Mucosa of descending colon (tissue), 3 donors: Measurements from ENCODE around the gene SLC25A17. TPM values are rescaled to one million over a fixed set of nuclear protein-coding genes. Genes with fewer than 3 reads are reported as not detected.
"Not testable (repeated sequence)": the region's sequence is repeated elsewhere in the genome, so short reads cannot be mapped to it uniquely, and the experiment has no call there.

Experiments
- ATAC-seq: fragments of 200-7000 bp; cut with Tn5 transposase; one replicate; pipeline ENCODE4 v1.9.1; 2020; ENCODE audit warnings: mild to moderate bottlenecking, moderate library complexity
- DNase-seq, 3 donors: peaks; one replicate each; pipeline ENCODE4 v3.0.0-alpha.2; 2020
- H3K36me3 ChIP-seq: fragments of 200-600 bp; one replicate; pipeline ENCODE4 v1.8.0; 2021; ENCODE audit warnings: low read depth, mild to moderate bottlenecking
- H3K4me1 ChIP-seq: fragments of 200-600 bp; one replicate; pipeline ENCODE4 v1.8.0; 2021; ENCODE audit warnings: low read depth, mild to moderate bottlenecking
- H3K4me3 ChIP-seq: fragments of 200-600 bp; one replicate; pipeline ENCODE4 v1.8.0; 2021; ENCODE audit warnings: mild to moderate bottlenecking
- H3K9me3 ChIP-seq: fragments of 200-600 bp; one replicate; pipeline ENCODE4 v1.8.0; 2021; ENCODE audit warnings: mild to moderate bottlenecking
- intact Hi-C, 2 donors: fragments of 100-400 bp; cut with DNase I in 1 of 2; cut with micrococcal nuclease in 1 of 2; formaldehyde crosslinking; loops; one replicate each; pipeline versions ENCODE4 v1.11.0 to v1.11.1; 2022; cut with DNase I, micrococcal nuclease
- total RNA-seq, 3 donors: library from RNA; stranded (reverse); fragmentation: NEBNext Ultra II Directional in 2 of 3; extraction: Animal tissue kit (Norgen Biotek cat#: 25700) in 2 of 3; gene quantifications; one replicate each; pipeline versions ENCODE4 v1.2.1 to v1.2.4, GENCODE V29; 2021 to 2023
- TF ChIP-seq, protein P1 (sequence below): fragments of 200-600 bp; IDR thresholded peaks from one replicate; pipeline ENCODE4 v1.8.0; 2022; ENCODE audit warnings: antibody characterized with exemption, mild to moderate bottlenecking
- donor health status: DM: no; HTN: no; CAD: no; lungs with moderate emphysema.
- donor health status: DM: no; HTN: no; CAD: no.
- donor health status: DM: no; HTN: yes; CAD: no.

SLC25A17 gene
- total RNA-seq, 3 donors from 2014 or later = 8.7 to 12.1 (median 11.9) TPM

DNA sequence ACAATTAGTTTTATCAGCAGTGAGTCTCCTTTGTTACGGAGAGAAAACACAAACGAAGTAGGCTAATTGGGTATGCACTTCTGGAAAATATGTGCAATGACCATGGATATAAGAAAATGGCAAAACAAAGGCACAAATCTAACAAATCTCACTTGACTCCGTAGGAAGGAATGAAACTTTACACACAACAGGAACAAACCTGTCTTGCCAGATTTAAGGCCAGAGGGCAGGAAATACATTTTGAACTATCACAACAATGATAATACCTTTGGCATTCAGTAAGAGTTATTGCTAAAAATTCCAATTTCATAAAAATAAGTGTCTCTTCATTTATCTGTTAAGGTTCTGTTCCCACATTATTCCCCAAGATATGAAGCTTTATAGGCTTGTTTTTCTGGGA, 36.6 kb downstream of the SLC25A17 start:
- TF ChIP-seq, protein P1, sequence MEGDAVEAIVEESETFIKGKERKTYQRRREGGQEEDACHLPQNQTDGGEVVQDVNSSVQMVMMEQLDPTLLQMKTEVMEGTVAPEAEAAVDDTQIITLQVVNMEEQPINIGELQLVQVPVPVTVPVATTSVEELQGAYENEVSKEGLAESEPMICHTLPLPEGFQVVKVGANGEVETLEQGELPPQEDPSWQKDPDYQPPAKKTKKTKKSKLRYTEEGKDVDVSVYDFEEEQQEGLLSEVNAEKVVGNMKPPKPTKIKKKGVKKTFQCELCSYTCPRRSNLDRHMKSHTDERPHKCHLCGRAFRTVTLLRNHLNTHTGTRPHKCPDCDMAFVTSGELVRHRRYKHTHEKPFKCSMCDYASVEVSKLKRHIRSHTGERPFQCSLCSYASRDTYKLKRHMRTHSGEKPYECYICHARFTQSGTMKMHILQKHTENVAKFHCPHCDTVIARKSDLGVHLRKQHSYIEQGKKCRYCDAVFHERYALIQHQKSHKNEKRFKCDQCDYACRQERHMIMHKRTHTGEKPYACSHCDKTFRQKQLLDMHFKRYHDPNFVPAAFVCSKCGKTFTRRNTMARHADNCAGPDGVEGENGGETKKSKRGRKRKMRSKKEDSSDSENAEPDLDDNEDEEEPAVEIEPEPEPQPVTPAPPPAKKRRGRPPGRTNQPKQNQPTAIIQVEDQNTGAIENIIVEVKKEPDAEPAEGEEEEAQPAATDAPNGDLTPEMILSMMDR = no peak
- Histone ChIP-seq H3K4me1 (no peaks in the 10 kb centered on the region), H3K4me3 (no peak overlapping the region), H3K36me3 (no peaks in the 10 kb centered on the region), H3K9me3 (no peaks in the 10 kb centered on the region)
- DNase-seq = no peak
- intact Hi-C loops = no loop called here
- ATAC-seq = no peak

DNA sequence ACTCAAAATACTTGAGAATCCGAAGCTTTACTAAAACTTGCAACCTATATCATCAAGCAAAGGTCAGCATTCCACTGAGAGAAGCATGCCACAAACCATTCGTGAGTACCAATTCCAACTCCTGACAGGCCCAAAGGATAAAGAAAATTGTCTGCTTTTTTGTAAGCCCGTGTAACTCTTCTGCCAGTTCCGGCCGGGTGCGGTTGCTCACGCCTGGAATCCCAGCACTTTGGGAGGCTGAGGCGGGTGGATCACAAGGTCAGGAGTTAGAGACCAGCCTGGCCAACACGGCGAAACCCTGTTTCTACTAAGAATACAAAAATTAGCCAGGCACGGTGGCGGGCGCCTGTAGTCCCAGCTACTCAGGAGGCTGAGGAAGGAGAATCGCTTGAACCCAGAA, 37.4 kb downstream of the SLC25A17 start:
- H3K4me3 ChIP-seq, H3K36me3 ChIP-seq, H3K4me1 ChIP-seq, H3K9me3 ChIP-seq, DNase-seq, ATAC-seq, intact Hi-C loops: not testable (repeated sequence)

DNA sequence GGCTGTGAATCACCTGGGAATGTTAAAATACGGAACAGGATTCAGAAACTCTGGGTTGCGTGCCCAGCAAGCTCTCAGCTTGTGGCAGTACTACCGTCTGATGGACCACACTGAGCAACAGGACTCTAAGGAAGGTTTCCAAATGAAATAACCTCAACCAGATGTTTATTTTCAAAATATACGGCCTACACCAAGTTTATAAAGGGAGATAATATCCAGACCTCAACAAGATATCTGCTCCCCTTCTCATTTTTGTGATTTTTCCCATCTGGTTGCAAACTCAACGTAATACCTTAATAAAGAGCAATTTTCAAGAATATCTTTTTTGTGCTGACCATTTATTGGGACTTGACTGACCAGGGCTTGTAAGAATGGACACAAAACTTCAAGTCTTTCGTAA, 49.4 kb downstream of the SLC25A17 start:
- intact Hi-C loops = no loop called here
- Histone ChIP-seq H3K4me3 (no peak overlapping the region), H3K36me3 (no peaks in the 10 kb centered on the region), H3K9me3 (no peaks in the 10 kb centered on the region), H3K4me1 (no peaks in the 10 kb centered on the region)
- ATAC-seq (no peak), DNase-seq (no peak)
- TF ChIP-seq, protein P1 = no peak

DNA sequence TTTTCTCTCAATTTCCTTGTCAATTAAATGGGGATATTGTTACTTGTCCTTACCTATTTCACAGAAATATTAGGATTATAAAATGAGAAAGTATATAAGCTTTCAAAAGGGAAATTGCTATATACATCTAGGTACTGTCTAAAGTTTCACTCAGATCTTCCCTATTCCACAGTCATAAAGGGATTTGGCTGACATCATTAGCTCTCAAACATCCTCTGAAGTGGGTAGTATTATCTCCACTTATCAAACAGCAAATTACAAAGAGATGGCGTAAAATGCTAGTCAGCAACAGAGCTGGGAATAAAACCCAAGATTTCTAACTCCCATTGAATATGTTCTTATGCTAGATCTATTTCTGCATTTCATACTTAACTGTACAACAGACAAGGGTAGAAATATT, 50.9 kb downstream of the SLC25A17 start:
- DNase-seq (no peak), ATAC-seq (no peak)
- Histone ChIP-seq H3K36me3 (no peaks in the 10 kb centered on the region), H3K4me3 (no peak overlapping the region), H3K9me3 (no peaks in the 10 kb centered on the region), H3K4me1 (no peaks in the 10 kb centered on the region)
- TF ChIP-seq, protein P1 = no peak
- intact Hi-C loops = no loop called here

DNA sequence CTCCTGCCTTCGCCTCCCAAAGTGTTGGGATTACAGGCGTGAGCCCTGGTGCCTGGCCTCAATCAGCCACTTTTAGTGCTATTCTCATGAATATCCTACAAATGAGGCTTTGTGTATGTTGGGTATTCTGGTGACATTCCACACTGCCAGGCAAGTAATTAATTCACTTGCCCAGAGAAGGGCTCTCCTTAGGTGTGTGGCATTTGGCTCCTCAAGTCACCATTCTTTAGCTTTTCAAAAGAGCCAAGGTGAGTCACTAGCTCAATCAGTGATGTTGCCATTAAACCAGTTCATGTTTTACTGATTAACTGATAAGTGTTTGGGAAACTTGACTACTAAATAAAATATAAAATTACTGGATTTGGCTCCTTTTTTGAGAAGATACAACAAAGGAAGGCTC, 52.2 kb downstream of the SLC25A17 start:
- intact Hi-C loops = no loop called here
- Histone ChIP-seq H3K4me1 (no peaks in the 10 kb centered on the region), H3K36me3 (no peaks in the 10 kb centered on the region), H3K9me3 (no peaks in the 10 kb centered on the region), H3K4me3 (no peak overlapping the region)
- ATAC-seq (no peak), DNase-seq (no peak)
- TF ChIP-seq, protein P1 = no peak

DNA sequence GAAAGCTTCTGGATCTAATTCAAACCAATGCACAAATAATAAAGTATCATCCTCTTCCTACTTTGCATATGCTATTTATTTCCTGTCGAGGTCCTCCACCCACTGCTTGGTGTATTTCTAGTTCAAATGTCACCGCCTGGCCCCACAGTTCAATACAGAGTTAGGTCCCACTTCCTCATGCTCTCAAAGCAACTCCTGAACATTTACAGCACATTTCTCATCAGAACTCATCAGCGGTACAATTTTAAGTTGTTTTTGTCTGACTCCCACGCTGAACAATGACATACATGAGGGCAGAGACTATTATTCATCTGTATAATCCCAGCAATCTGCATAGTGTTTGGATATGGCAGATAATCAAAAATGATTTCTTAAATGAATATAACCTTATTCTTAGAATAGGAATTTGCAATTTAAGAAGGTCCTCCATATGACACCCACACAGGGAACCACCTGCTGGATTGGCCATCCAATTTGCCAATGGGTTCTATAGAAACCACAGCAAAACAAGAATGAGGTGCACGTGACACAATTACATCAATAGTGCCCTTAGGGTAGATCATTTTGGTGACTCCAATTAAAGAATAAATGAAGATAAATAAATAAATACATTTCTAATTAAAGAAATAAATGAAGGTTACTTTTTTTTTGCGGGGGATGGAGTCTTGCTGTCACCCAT, 54.2 kb downstream of the SLC25A17 start:
- Histone ChIP-seq H3K4me3 (no peak overlapping the region), H3K36me3 (no peaks in the 10 kb centered on the region), H3K4me1 (no peaks in the 10 kb centered on the region), H3K9me3 (no peaks in the 10 kb centered on the region)
- intact Hi-C loops = no loop called here
- TF ChIP-seq, protein P1 = no peak
- ATAC-seq = peak; percentile 64
- DNase-seq = no peak
